ENCODE results near the gene POLR2A.

GRCh38 chr17:7460850-7461660 is 23.1 kb upstream of the POLR2A start:
- TF ChIP-seq CTCF (conservative IDR thresholded peaks at IDR 0.05; ENCODE audit: low read length) (no peak), EZH2phosphoT487 (IDR thresholded peaks at IDR 0.05; ENCODE audit: borderline replicate concordance, low read depth, low read length) (no peak)
